B cell (primary cell): ENCODE data around the gene KIAA1328. TPM values are rescaled to one million over a fixed set of nuclear protein-coding genes. Genes with fewer than 3 reads are reported as not detected.

Experiments
- ATAC-seq: fragments of 200-7000 bp; cut with Tn5 transposase; one replicate; pipeline ENCODE4 v1.10.0; 2021; ENCODE audit warnings: low read depth, mild to moderate bottlenecking, moderate number of reproducible peaks, moderate library complexity
- CTCF ChIA-PET: fragments of 350-600 bp; sonication (Branson Sonifier 250); formaldehyde crosslinking; loops from one replicate; lab custom pipeline; 2021; ENCODE audit warnings: antibody characterized with exemption, inconsistent platforms; lab: Charles Lee
- POLR2A ChIA-PET: fragments of 350-600 bp; sonication (Branson Sonifier 250); formaldehyde crosslinking; loops from one replicate; lab custom pipeline; 2021; ENCODE audit warnings: antibody characterized with exemption; lab: Charles Lee
- DNase-seq: peaks from one replicate; pipeline ENCODE4 v3.0.0; 2013
- H2AFZ ChIP-seq: 2 replicates; pipeline ENCODE4 v1.6.1; 2012; ENCODE audit warnings: mild to moderate bottlenecking, low read depth, low read length; ENCODE audit not compliant: insufficient read depth, poor library complexity, severe bottlenecking
- H3K27ac ChIP-seq, 2 donors: 1 replicate in 1 of 2; 2 replicates in 1 of 2; pipeline ENCODE4 v1.5.1; 2012 to 2013; ENCODE audit warnings: low read length in 2 of 2, mild to moderate bottlenecking in 2 of 2, moderate library complexity in 1 of 2
- H3K27me3 ChIP-seq, 4 experiments: fragments of 200-600 bp in 1 of 4; sonication (generic) in 1 of 4; replicated peaks in 1 of 4; 1 replicate in 2 of 4; 2 replicates in 2 of 4; pipeline versions ENCODE4 v1.6.1 to v1.7.0; 2013 to 2016; ENCODE audit warnings: low read length in 3 of 4, mild to moderate bottlenecking in 2 of 4, mixed read lengths in 1 of 4, moderate library complexity in 1 of 4; ENCODE audit not compliant: insufficient read depth in 4 of 4, control insufficient read depth in 3 of 4; ENCODE audit errors: control extremely low read depth in 1 of 4
- H3K36me3 ChIP-seq, 2 experiments: replicated peaks in 1 of 2; 1 replicate in 1 of 2; 2 replicates in 1 of 2; pipeline versions ENCODE4 v1.6.1 to v1.7.1; 2013; ENCODE audit warnings: low read length in 1 of 2; ENCODE audit not compliant: insufficient read depth in 2 of 2, control insufficient read depth in 1 of 2; ENCODE audit errors: control extremely low read depth in 1 of 2, extremely low read depth in 1 of 2
- H3K4me1 ChIP-seq, 2 donors: fragments of 200-600 bp in 1 of 2; sonication (generic) in 1 of 2; 1 replicate in 1 of 2; 2 replicates in 1 of 2; pipeline versions ENCODE4 v1.5.1 to v1.6.1; 2013 to 2017; ENCODE audit warnings: low read length in 2 of 2; ENCODE audit not compliant: control insufficient read depth in 2 of 2, insufficient read depth in 2 of 2
- H3K4me2 ChIP-seq: replicated peaks from 2 replicates; pipeline ENCODE3; 2012; ENCODE audit warnings: mild to moderate bottlenecking, low read depth, low read length; ENCODE audit not compliant: poor library complexity, severe bottlenecking
- H3K4me3 ChIP-seq, 5 experiments: fragments of 200-600 bp in 1 of 5; sonication (generic) in 1 of 5; 1 replicate in 3 of 5; 2 replicates in 2 of 5; pipeline versions ENCODE4 v1.5.1 to v1.7.0; 2011 to 2016; ENCODE audit warnings: low read length in 4 of 5, mild to moderate bottlenecking in 4 of 5, low read depth in 2 of 5, control low read depth in 1 of 5, moderate library complexity in 1 of 5; ENCODE audit not compliant: insufficient read depth in 1 of 5; ENCODE audit errors: control extremely low read depth in 1 of 5, extremely low read depth in 1 of 5
- H3K79me2 ChIP-seq: fragments of 200-600 bp; sonication (generic); one replicate; pipeline ENCODE4 v1.6.0; 2016; ENCODE audit warnings: low read length; ENCODE audit not compliant: control insufficient read depth, insufficient read depth
- H3K9ac ChIP-seq: fragments of 200-600 bp; sonication (generic); 2 replicates; pipeline ENCODE4 v1.6.1; 2017; ENCODE audit warnings: mild to moderate bottlenecking, low read length, moderate library complexity
- H3K9me3 ChIP-seq, 3 donors: one replicate each; pipeline versions ENCODE4 v1.6.1 to v1.7.1; 2013; ENCODE audit warnings: low read length in 2 of 3; ENCODE audit not compliant: control insufficient read depth in 2 of 3, insufficient read depth in 1 of 3; ENCODE audit errors: control extremely low read depth in 1 of 3
- H4K20me1 ChIP-seq: 2 replicates; pipeline ENCODE4 v1.6.0; 2012; ENCODE audit warnings: mild to moderate bottlenecking, low read length; ENCODE audit not compliant: insufficient read depth, control insufficient read depth, poor library complexity, severe bottlenecking
- H3K27ac Mint-ChIP-seq: one replicate; pipeline ENCODE4 v1.8.0; 2021; ENCODE audit warnings: mixed read lengths
- H3K27me3 Mint-ChIP-seq: one replicate; pipeline ENCODE4 v1.8.0; 2021; ENCODE audit warnings: mixed read lengths
- H3K4me1 Mint-ChIP-seq: one replicate; pipeline ENCODE4 v1.8.0; 2021; ENCODE audit warnings: mixed read lengths
- H3K4me3 Mint-ChIP-seq: one replicate; pipeline ENCODE4 v1.8.0; 2021; ENCODE audit warnings: mixed read lengths
- H3K9me3 Mint-ChIP-seq: one replicate; pipeline ENCODE4 v1.8.0; 2022; ENCODE audit warnings: mixed read lengths; ENCODE audit not compliant: insufficient read depth
- CTCF ChIP-seq: fragments of 200-600 bp; IDR thresholded peaks from one replicate; pipeline ENCODE4 v1.8.0; 2022; ENCODE audit warnings: antibody characterized with exemption, mild to moderate bottlenecking
- EZH2 ChIP-seq: IDR thresholded peaks from 2 replicates; pipeline ENCODE4 v1.6.1; 2012; ENCODE audit warnings: borderline replicate concordance, low read depth, mild to moderate bottlenecking, moderate library complexity, low read length; ENCODE audit not compliant: insufficient read depth, poor library complexity, severe bottlenecking
- WGBS: methylation state at CpG from one replicate; pipeline ENCODE4 v1.1.5; 2013; ENCODE audit warnings: missing lambda C conversion rate; ENCODE audit not compliant: insufficient coverage; 5-methylcytosine and 5-hydroxymethylcytosine counted together
- intact Hi-C: fragments of 100-400 bp; cut with micrococcal nuclease; formaldehyde crosslinking; loops from one replicate; pipeline ENCODE4 v1.10.0; 2022
- polyA plus RNA-seq: library from polyadenylated mRNA; depleted of rRNA; stranded (reverse); fragments of >200 nt; gene quantifications from 2 replicates; pipeline ENCODE4 v1.2.3, GENCODE V29; 2012
- total RNA-seq, 2 donors: library from RNA; stranded (reverse); fragments of 120-200 nt in 1 of 2; gene quantifications; 1 replicate in 1 of 2; 2 replicates in 1 of 2; pipeline versions ENCODE4 v1.2.3 to v1.2.4, GENCODE V29; 2013 to 2022

Gene KIAA1328
- total and polyA plus RNA-seq, 2 donors (not counting 1 experiment from before 2014, with no cell fraction given) = 9.1 to 22.1 TPM

DNA sequence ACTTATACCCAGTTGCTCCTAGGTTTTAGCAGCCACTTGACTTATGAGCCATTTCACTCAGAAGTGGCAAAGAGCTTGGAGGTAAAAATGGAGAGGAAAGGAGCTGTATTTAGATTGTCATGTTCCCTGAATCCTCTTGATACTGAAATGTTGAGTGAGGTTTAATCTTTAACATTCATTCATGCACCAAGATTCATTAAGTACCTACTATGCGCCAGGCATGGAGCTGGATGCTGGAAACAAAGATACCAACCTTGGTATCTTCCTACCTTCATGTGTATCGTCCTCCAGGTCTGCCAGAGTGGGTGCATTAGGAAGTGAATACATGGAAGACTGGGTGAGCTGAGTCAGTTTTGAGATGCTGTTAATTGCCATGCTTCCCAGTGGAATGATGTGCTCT is 23.8 kb upstream of the KIAA1328 start:
- H3K4me3 ChIP-seq = no peak overlapping the region
- H3K9me3 Mint-ChIP-seq = no peaks in the 10 kb centered on the region
- H3K4me1 Mint-ChIP-seq = peaks cover 2% of the 10 kb centered on the region
- H3K36me3 ChIP-seq = peaks cover 13 to 62% of the 10 kb centered on the region in 2 experiments
- ATAC-seq (no peak), DNase-seq (no peak)
- H3K9ac ChIP-seq = no peak overlapping the region
- no peaks in the 10 kb centered on the region for H4K20me1 ChIP-seq
- CTCF ChIA-PET = interaction anchor here (0.9 kb wide), 1 partner anchor 12 kb away, joined by 3 read pairs; no protein-coding TSS in a partner anchor
- peaks cover 0 to 3% of the 10 kb centered on the region in 2 donors for H3K4me1 ChIP-seq
- POLR2A ChIA-PET = no interaction called here
- H3K27ac ChIP-seq = no peak overlapping the region
- no peaks in the 10 kb centered on the region for H3K27me3 Mint-ChIP-seq
- H3K9me3 ChIP-seq = no peaks in the 10 kb centered on the region
- no peak overlapping the region for H3K4me2 ChIP-seq
- no peak overlapping the region for H3K27ac Mint-ChIP-seq
- H3K79me2 ChIP-seq = no peaks in the 10 kb centered on the region
- no CpG with 5 or more reads among the region's 2 CpGs for WGBS
- TF ChIP-seq EZH2 = no peak
- no peak for TF ChIP-seq CTCF
- H3K27me3 ChIP-seq = no peaks in the 10 kb centered on the region
- intact Hi-C loops = loop anchor here (10.0 kb wide), 1 partner anchor 1830 kb away; no protein-coding TSS in a partner anchor
- no peak overlapping the region for H3K4me3 Mint-ChIP-seq
- no peak overlapping the region for H2AFZ ChIP-seq

DNA sequence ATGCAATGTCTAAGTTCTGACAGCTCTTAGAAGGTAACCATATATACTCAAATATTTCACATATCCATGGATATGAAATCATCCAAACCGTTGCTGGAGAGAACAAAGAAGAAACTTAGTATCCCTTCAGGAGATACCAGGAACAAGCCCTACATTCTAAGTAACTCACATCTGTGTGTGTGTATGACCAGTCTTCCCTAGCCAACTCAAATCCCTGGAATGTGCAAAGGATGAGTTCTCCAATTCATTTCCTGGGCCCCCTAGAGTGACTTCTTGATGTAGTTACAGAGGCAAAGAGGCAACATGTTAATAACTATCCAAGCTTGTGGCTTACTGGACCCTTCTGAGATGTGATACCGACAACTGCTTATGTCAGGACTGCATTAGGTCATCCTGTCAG is 20.2 kb upstream of the KIAA1328 start:
- POLR2A ChIA-PET = no interaction called here
- Mint-ChIP-seq H3K4me3 (no peak overlapping the region), H3K4me1 (peaks cover 2% of the 10 kb centered on the region), H3K9me3 (no peaks in the 10 kb centered on the region), H3K27me3 (no peaks in the 10 kb centered on the region), H3K27ac (no peak overlapping the region)
- WGBS = 100% methylated on average over 1 of the region's 2 CpGs
- TF ChIP-seq CTCF = no peak
- TF ChIP-seq EZH2 = no peak
- CTCF ChIA-PET = interaction anchor here (0.9 to 3.3 kb wide), 10 partner anchors 10 to 791 kb away, joined by 3 to 20 read pairs (median 4); partner anchors contain the start of genes KIAA1328 and TPGS2
- H4K20me1 ChIP-seq = no peaks in the 10 kb centered on the region
- no peaks in the 10 kb centered on the region for H3K27me3 ChIP-seq
- H2AFZ ChIP-seq = no peak overlapping the region
- no peak for DNase-seq
- H3K9ac ChIP-seq = no peak overlapping the region
- peaks cover 9 to 37% of the 10 kb centered on the region in 2 experiments for H3K36me3 ChIP-seq
- intact Hi-C loops = loop anchor here (2.0 to 10.0 kb wide), 3 partner anchors 792 to 1834 kb away; no protein-coding TSS in a partner anchor
- peaks cover 0 to 3% of the 10 kb centered on the region in 2 donors for H3K4me1 ChIP-seq
- no peaks in the 10 kb centered on the region for H3K9me3 ChIP-seq
- H3K4me2 ChIP-seq = no peak overlapping the region
- no peak for ATAC-seq
- no peak overlapping the region for H3K4me3 ChIP-seq
- H3K79me2 ChIP-seq = no peaks in the 10 kb centered on the region
- no peak overlapping the region for H3K27ac ChIP-seq
